Bronchial epithelial cell (primary cell): Measurements from ENCODE around the gene MLLT6. TPM values are rescaled to one million over a fixed set of nuclear protein-coding genes. Genes with fewer than 3 reads are reported as not detected.
A peak's percentile ranks its signal among the peaks of the same experiment; 100 is the strongest.

Experiments
- DNase-seq: peaks from one replicate; pipeline ENCODE4 v3.0.0-alpha.2; 2010; ENCODE audit warnings: low read depth
- FAIRE-seq: peaks from 2 replicates; lab custom pipeline; 2011; peaks lifted over from hg19 to GRCh38; lab: Jason Lieb, UNC
- H3K27me3 ChIP-seq: 2 replicates; pipeline ENCODE4 v1.5.1; 2011; ENCODE audit warnings: low read length; ENCODE audit not compliant: control insufficient read depth, insufficient read depth
- H3K36me3 ChIP-seq: 2 replicates; pipeline ENCODE4 v1.5.1; 2011; ENCODE audit warnings: low read length; ENCODE audit not compliant: control insufficient read depth, insufficient read depth
- H3K4me3 ChIP-seq: 2 replicates; pipeline ENCODE4 v1.5.1; 2011; ENCODE audit warnings: mild to moderate bottlenecking, low read depth, low read length, control low read depth
- CTCF ChIP-seq: IDR thresholded peaks from 2 replicates; pipeline ENCODE4 v1.5.1; 2011; ENCODE audit warnings: mild to moderate bottlenecking, moderate library complexity, low read length, control low read depth, inconsistent platforms; ENCODE audit not compliant: insufficient read depth, severe bottlenecking
- total RNA-seq: library from RNA; depleted of rRNA; stranded (reverse); fragments of >200 nt; gene quantifications from 2 replicates; pipeline ENCODE4 v1.2.1, GENCODE V29; 2014

The MLLT6 gene
- total RNA-seq, 1 donor from 2014 or later: 10.8 TPM

- no peak for TF ChIP-seq CTCF
- peaks cover 10% of the 10 kb centered on the region for H3K36me3 ChIP-seq
- FAIRE-seq: no peak
- no peaks in the 10 kb centered on the region for H3K27me3 ChIP-seq
- no peak overlapping the region for H3K4me3 ChIP-seq
- DNase-seq: no peak
Measured at GRCh38 chr17:38740806-38741205, 35.7 kb downstream of the MLLT6 start.

- no peak for TF ChIP-seq CTCF
- peaks cover 10% of the 10 kb centered on the region for H3K36me3 ChIP-seq
- FAIRE-seq (no peak), DNase-seq (no peak)
- H3K27me3 ChIP-seq: no peaks in the 10 kb centered on the region
- H3K4me3 ChIP-seq: no peak overlapping the region
Measured at GRCh38 chr17:38741461-38741860, 36.4 kb downstream of the MLLT6 start.

GRCh38 chr17:38741921-38742410 is 36.9 kb downstream of the MLLT6 start:
- Histone ChIP-seq H3K27me3 (no peaks in the 10 kb centered on the region), H3K4me3 (no peak overlapping the region), H3K36me3 (peaks cover 10% of the 10 kb centered on the region)
- DNase-seq (no peak), FAIRE-seq (no peak)
- TF ChIP-seq CTCF: no peak

GRCh38 chr17:38742411-38743308 is 37.6 kb downstream of the MLLT6 start:
- no peaks in the 10 kb centered on the region for H3K27me3 ChIP-seq
- FAIRE-seq (no peak), DNase-seq (peak; percentile 61)
- H3K4me3 ChIP-seq: no peak overlapping the region
- TF ChIP-seq CTCF: no peak
- H3K36me3 ChIP-seq: peaks cover 10% of the 10 kb centered on the region

- Histone ChIP-seq H3K4me3 (no peak overlapping the region), H3K36me3 (peaks cover 5% of the 10 kb centered on the region), H3K27me3 (no peaks in the 10 kb centered on the region)
- no peak for TF ChIP-seq CTCF
- no peak for DNase-seq
- FAIRE-seq: no peak
Measured at GRCh38 chr17:38743556-38744171, 38.6 kb downstream of the MLLT6 start.
